Stimulated activated CD8-positive, alpha-beta memory T cell treated with anti-CD3 and anti-CD28 coated beads, Interleukin-2, amount 100 ng/mL, for 1 hour (primary cell): Measurements from ENCODE around the gene KRT23.

Source experiments
- DNase-seq, 2 donors: peaks; one replicate each; pipeline ENCODE4 v3.0.0-alpha.2; 2020; ENCODE audit warnings: low read depth in 2 of 2

KRT23 gene, protein sequence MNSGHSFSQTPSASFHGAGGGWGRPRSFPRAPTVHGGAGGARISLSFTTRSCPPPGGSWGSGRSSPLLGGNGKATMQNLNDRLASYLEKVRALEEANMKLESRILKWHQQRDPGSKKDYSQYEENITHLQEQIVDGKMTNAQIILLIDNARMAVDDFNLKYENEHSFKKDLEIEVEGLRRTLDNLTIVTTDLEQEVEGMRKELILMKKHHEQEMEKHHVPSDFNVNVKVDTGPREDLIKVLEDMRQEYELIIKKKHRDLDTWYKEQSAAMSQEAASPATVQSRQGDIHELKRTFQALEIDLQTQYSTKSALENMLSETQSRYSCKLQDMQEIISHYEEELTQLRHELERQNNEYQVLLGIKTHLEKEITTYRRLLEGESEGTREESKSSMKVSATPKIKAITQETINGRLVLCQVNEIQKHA

DNA sequence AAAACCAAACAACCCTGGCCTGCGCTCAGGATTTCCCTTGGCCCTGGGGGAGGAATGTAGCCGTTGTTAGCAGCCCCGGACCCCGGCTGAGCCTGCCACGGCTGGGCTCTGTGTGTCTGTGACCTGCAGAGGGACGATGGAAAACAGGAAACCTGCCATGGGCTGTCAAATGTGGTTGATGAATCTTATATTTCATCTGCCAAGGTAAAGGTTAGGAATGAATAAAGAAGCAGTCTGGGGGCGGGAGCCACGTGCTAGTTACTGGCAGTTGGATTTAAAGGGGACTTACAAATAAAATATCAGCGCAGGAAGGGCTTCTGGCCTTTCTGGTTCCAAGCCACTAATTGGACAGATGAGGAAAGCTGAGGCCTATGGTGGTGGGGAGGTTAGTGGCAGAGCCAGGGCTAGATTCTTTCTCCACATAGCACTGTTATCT lies at the start of gene KRT23:
Gene KRT23, minus strand, starts transcription at position 263 of the 436 bp plus-strand sequence. CDS start 1,043 bp downstream, outside the sequence.
- DNase-seq, result no peak

DNA sequence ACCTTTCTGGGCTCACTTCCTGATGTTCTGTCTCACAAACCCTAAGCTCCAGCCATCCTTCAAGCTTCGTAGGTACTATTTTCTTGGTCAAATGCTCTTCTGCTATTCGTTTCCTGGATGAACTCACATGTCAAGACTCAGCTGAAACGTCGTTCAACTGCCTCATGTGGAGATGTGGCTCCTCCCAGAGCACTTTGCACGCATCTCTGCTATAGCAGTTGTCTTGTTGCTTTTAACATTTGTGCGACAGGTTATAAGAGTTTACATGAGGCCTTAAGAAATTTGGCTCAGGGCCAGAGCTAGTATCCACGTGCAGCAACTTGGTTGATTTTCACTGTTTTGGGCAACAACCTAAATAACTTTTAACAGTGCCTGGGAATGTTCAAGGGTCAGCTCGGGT lies 49.5 kb upstream of the KRT23 start:
- DNase-seq, result no peak

DNA sequence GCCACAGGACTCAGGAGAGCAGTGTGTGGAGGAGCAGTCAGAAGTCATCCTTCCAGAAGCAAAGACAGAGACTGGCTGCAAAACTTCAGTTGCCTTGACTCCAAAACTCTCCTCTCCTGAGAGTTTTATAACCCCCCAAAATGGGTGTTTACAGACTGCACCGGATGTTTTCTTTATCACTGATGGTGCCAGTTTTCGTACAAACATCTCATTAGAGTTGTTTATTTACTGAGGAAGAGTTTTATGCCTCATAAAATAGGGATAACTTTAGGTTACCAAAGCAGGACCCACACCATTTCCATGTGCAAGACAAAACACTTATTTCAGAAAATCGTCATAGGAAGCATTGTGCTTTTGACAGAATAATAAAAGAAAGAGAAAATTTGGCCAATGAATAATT lies 46.8 kb upstream of the KRT23 start, which contains the start of gene KRT40:
Gene KRT40, minus strand, starts transcription at position 101 of the 400 bp plus-strand sequence. Its CDS starts 53 bp downstream, at position 48.
- DNase-seq, result no peak

DNA sequence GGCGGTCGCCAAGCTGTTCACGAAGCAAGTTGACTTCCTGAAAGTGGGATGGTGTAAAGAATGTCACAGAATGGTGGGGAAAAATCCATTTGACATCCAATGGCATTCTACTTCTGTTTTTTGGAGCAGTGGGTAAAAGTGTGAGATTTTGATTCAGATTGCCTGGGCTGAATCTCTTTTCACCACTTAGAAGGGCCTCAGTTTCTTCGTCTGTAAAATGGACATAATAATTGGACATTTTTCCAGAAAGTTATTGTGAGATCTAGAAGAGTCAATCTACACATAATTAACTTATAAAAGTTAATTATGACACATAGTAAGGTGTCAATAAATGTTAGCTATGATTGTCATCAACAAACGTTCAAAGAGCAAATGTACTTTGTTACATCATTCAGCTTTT lies 43.7 kb upstream of the KRT23 start:
- DNase-seq, result no peak

DNA sequence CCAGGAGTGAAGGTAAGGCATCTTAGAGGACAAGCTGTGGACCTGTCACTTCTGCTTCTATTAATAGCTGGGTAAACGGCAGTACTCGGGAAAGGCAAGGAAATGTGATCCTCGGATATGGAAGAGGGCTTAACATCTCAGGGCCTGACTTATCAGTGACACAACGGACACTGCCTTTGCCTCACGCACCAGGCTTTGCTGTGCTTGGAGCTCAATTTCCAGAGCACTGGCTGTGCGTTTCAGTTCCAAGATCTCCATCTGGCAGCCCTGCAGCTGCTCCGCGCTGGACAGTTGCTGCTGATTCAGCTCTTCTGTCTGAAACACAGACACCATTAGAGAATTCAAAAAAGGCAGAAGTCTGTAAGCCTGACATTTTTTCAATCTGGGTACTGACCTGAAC lies 43.1 kb upstream of the KRT23 start:
- DNase-seq, result no peak

DNA sequence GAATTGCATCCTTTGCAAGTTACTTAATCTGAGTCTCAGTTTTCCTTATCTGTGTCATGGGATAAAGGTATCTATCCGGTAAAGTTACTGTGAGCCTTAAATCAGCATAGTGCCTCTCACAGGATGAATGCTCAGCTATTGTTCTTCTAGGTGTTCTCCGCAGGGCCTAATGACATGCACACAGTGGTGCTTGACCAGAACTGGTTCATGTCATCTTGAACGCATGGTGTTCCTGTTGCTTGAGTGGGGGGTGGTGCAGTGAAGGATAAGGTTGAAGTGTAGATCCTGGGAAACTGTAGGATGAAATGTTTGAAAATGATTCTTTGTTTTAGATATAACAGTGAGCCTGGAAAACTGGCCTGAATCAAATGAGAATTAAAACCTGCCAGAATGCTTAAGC lies 42.7 kb upstream of the KRT23 start:
- no peak for DNase-seq

DNA sequence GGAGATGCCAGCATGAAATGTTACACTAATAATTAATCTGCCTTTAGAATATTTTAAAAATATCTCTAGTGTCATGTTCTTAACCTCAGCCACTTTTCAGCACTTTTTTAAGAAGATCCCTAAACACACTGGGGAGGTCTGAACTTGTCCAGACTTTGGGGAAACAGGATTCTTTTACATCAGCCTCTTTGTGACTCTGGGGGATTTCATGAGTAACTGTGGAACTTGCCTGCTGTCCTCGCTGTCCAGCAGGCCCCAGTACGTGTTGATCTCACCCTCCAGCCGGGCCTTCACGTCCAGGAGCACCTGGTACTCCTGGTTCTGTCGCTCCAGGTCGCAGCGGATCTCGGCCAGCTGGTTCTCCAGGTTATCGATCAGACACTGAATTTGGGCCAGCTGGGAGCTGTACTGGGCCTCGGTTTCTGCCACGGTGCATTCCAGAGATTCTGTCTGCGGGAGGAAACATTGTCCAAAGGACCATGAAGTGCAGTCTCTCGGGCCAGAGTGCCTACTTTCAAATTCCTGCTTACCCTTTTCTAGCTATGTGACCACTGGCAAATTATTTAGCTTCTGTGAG lies 41.2 kb upstream of the KRT23 start:
- DNase-seq, result no peak

DNA sequence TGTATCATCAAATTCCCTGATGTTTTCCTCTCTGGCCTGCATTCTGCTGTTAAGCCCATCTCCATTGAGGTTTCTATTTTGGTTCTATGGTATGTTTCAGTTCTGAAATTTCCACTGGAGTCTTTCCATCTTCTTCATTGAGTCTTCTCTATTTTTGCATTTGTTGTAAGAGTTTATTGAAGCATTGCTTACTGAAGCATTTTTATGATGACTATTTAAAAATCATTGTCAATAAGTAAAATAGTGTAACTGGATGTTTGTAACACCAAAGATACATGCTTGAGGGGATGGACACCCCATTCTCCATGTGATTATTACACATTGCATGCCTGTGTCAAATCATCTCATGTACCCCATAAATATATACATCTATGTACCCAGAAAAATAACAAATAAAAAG lies 38.1 kb upstream of the KRT23 start:
- DNase-seq, result no peak

DNA sequence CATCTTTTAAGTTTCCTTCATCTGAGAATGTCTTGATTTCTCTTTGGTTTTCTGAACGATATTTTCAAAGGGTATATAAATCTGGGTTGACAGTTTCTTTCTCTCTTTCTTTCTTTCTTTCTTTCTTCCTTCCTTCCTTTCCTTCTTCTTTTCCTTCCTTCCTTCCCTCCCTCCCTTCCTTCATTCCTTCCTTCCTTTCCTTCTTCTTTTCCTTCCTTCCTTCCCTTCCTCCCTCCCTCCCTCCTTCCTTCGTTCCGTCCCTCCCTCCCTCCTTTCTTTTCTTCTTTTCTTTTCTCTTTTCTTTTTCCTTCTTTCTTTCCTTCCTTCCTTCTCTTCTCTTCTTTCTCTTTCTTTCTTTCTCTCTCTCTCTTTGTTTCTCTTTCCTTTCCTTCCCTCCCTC lies 36.9 kb upstream of the KRT23 start:
- no peak for DNase-seq

DNA sequence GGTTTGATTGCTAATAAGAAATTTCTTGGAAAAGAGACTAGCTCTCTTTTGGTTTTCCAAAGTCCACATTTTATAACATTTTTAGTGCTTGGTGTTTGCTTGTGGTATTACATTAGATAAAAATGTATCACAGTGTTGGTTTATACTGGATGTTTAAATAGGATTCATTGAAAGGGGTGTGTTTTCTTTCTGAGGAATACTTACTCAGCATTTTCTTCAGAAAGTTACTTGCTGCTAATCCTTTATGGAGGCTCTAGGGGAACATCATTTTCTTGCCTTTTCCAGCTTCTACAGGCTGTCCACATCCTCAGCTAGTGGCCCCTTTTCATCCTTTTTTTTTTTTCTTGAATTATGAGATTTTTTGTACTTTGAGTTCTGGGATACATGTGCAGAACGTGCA lies 30.1 kb upstream of the KRT23 start:
- DNase-seq, result no peak

DNA sequence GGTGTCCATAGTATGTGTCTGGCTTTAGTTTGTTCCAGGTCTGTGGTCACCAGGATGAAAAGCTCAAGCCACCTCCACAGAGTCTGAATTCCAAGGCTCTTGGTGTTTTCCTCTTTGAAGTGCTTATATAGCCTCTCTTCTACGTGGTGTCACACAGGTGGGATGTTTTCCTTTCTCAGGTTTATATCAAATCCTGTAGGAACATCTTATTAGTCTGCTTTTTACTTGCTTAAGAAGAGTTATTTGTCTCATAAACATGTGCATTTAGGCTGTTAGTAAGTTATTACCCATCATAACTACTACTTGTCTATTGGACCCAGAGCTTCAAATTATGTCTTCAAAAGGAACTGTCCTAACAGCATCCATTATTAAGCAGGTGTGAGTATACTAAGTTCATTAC lies 29.4 kb upstream of the KRT23 start, which contains the start of gene KRT39:
Gene KRT39, minus strand, starts transcription at position 101 of the 400 bp plus-strand sequence. Its CDS starts 92 bp downstream, at position 9.
- DNase-seq, result no peak

DNA sequence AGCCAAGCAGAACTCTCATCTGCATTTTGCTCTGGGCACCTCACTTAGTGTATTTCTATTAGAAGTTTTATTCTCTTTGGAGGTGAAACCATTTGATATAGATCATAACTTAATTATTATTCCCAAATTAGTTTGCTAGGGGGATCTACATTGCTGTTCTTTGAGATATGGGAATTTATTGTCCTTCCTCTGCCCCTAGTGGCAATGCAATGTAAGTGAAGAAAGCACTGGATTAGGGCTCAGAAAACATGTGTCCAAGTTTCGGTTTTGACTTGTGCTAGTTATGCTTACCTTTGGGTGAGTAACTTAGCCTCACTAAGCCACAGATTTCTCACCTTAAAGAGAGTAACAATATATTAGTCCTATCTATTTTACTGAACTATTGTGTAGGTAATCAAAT lies 26.4 kb upstream of the KRT23 start:
- DNase-seq, result no peak

DNA sequence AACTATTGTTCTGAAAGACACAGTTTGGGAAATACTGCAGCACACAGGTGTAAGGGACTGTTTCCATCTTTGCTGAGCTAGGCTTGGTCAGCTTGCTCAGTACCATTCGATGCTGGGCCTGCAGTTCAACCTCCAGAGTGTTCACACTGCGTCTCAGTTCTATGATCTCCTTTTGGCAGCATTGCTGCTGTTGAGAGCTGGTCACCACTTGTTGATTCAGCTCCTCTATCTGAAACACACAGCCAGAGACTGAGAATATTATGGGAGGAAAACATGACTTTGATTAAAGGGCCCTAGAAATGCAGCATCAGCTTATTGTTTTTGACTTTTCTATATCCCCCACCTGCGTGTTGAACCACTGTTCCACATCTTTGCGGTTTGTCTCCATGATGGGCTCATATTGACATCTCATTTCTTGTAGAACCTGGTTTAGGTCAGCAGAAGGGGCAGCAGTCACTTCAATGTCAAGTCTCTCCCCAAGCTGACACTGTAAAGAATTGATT lies 24.7 kb upstream of the KRT23 start:
- DNase-seq, result no peak

DNA sequence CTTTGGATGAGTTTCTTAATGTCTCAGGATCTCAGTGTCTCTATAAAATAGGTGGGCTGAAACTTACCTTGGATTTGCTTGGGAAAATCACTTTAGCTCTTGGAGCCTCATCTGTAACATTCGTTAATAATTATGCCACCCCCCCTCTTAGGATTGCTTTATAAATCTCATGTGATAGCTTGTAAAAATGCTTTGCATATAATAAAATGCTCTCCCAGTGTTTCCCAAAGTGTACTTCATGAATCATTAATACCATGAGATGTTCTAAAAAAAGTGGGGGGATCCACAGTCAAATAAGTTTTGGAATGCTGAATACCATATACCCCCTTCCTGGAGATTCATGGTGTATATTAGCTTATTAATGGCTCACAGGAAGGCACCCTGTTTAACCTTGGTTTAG lies 24.1 kb upstream of the KRT23 start:
- DNase-seq, result no peak

DNA sequence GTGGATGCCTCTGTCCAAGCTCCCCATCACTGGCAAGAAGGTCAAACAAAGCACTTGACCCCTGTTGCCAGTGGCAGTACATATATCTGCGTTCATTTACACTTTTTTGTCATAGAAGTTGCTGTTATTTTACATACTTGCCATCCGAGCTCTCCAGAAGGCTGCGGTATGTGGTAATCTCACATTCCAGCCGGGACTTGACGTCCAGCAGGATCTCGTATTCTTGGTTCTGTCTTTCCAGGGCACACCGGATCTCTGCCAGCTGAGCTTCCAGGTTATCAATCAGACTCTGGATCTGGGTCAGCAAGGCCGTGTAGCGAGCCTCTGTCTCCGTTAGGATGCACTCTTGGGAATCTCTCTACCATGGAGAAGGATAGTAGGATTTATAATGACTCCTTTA lies 22.7 kb upstream of the KRT23 start:
- DNase-seq, result no peak

DNA sequence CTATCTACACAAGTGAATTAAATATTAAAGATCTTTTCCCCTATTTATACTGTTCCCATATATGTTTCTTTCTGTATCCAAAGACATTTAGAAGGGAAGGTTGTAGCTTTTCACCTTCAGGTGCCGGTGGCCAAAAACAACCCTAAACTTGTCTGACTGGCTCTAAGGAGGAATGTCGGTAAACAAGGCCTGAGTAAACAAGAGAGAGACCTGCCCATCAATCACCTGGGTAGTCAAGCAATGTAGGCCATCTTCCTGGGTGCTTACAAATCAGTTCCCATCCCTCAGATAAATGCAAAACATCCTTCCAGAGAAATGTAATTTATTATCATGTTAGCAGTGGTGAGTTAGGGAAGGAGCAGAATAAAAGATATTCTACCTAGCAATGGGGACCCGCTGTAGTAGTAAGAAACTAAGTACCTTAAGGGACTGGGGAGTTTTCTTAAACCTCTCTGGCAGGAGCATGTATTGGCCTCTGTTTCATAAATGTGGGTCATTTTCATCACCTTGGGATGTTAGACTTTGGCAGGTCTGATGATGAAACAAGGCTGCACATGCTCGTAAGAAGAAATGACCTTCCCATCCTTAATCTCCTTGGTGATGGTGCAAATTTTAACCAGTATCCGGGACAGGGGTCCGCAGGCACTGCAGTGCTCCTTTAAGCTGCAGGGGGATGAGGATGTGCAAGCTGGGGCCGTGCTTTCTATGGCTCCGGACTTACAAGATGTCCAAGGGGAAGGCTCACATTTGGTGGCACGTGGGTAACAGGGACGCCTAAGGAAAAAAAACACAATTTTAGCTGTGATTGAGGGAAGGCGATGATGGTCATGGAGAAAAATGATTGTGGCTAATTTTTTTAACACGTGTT lies 20.9 kb upstream of the KRT23 start:
- DNase-seq, result no peak

DNA sequence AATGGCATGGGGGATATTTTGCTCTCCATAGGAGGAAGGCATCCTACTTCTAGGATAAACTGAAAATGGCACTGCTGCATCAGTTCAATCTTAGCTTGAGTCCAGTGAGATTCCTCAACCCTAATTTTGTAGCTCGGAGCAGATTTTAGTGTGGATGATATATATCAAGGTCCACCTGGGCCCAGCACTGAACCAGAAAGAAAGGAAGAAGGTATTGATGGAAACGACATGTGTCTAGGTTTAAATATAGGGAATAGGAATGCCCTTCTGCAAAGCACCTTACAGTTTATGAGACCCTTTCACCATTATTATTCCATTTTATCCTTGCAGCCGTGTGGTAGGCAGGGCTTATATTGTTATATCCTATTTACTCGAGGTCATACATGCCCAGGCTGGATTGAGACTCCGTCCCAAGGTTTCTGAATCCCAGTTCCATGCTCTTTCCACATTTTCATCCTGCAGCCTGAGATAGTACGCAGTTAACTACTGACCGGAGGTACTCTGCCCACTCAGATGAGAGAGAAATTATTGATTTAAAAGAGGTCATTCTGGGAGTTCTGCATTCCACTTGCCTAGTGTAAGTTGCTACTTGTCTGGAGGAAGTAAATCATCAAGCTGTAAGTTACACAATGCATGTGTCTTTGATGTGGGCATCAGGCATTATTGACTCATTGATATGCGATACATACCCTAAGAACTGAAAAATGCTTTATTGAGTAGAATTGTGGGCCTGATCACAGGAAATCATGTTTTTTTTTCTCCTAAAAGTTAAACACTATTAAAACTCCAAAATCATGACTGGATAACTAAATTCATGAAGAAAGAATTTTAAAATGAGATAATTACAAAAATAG lies 19.2 kb upstream of the KRT23 start:
- no peak for DNase-seq

DNA sequence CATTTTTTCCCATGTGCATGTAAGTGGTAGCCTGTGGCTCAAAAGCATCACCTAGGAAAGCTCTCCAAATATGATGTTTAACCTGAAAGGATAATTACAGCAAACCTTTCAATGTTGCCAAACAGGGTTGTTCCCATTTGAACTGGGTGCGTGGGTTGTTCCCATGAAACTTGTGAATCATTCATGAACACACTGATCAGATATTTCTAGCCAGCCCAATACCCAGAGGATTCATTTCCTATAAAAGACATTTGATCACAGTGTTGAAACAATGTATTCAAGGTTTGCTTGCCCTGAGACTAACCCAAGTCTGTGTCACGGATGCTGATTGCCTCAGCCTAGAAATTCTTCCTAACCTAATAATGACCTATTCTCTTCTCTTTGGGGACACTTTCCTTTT lies 16.4 kb upstream of the KRT23 start:
- DNase-seq, result no peak

DNA sequence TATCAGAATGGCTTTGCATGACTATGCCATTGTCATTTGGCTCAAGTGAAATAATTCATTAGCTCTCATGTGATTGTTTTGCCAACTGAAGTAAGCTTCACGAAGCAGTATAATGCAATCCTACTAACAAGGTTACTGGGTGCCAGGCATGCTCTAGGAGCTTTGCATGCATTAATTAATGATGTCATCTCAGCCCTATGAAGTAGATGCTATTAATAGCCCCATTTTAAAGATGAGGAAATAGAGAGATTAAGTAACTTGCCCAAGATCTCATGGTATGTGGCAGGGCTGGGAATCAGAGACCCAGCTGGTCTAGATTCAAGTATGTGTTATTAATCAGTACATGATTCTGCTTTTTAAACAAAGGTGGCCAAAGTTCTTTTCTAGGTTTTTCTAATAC lies 15.2 kb upstream of the KRT23 start:
- DNase-seq, result no peak

DNA sequence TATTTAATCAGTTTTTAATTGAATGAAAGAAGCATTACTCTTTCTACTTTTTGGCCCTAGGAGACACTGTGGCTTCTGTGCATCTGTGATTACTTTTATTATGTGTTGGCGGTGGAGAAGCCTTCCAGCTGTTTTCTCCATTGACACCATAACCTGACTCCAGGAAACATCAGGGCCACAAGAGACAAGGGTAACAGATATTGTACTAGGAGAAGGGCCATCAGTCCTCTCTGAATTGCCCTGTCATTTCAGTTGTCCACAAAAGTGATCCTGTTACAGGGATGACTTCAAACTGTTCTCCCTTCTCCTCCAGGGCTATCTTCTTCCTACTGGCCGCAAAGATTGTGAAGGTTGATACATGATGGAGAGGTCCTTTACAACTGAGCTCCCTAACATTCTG lies 14.7 kb upstream of the KRT23 start:
- no peak for DNase-seq

DNA sequence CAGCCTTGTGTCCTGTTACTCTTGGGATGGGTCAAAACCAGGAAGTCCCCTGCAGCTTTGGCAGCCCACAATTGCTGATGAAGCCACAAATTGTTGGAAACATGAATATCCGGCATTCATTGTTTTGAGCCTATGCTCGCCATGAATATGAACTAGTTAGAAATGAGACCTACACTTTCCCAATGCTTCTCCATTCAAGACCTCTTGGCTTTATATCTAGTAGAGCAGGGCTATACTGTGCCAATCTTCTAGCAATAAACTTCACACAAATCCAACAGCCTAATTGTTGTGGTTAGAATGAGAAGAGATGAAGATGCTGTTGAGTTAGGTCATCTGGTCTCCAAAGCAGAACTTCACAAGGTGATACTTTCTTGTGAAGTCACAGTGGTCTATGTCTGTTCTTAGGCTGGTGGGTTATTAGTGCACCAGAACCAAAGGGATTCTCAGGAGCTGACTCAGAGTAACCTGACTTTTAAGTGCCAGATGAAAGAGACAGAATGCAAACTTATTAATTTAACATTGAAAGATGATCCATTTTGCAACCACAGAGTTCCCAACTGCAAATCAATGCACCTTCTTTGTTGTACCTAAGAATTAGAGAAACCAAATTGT lies 13.7 kb upstream of the KRT23 start:
- no peak for DNase-seq
